Endodermal cell (in vitro differentiated cells): ENCODE data around the gene TCEAL4. TPM values are rescaled to one million over a fixed set of nuclear protein-coding genes. Genes with fewer than 3 reads are reported as not detected.
A peak's percentile ranks its signal among the peaks of the same experiment; 100 is the strongest.

Experiments used
- DNase-seq: peaks from one replicate; pipeline ENCODE4 v3.0.0-alpha.2; 2017
- H3K27ac ChIP-seq: 2 replicates; pipeline ENCODE4 v1.5.1; 2013; ENCODE audit warnings: mild to moderate bottlenecking, low read depth, low read length, moderate library complexity
- H3K27me3 ChIP-seq: 2 replicates; pipeline ENCODE4 v1.6.1; 2013; ENCODE audit warnings: mild to moderate bottlenecking, low read length, moderate library complexity; ENCODE audit not compliant: insufficient read depth, control insufficient read depth, poor library complexity, severe bottlenecking
- H3K36me3 ChIP-seq: 2 replicates; pipeline ENCODE4 v1.7.0; 2013; ENCODE audit warnings: mild to moderate bottlenecking, low read length, moderate library complexity; ENCODE audit not compliant: control insufficient read depth, insufficient read depth
- H3K4me1 ChIP-seq: one replicate; pipeline ENCODE4 v1.7.0; 2013; ENCODE audit warnings: low read length; ENCODE audit not compliant: control insufficient read depth, insufficient read depth
- H3K4me3 ChIP-seq: 2 replicates; pipeline ENCODE4 v1.5.1; 2013; ENCODE audit warnings: mild to moderate bottlenecking, low read length, moderate library complexity
- H3K9ac ChIP-seq: 2 replicates; pipeline ENCODE4 v1.6.1; 2013; ENCODE audit warnings: mild to moderate bottlenecking, low read length, moderate library complexity; ENCODE audit not compliant: poor library complexity, severe bottlenecking; ENCODE audit errors: extremely low read depth
- H3K9me3 ChIP-seq: 2 replicates; pipeline ENCODE4 v1.6.1; 2013; ENCODE audit warnings: mild to moderate bottlenecking, low read length, moderate library complexity; ENCODE audit not compliant: control insufficient read depth
- H3K27ac Mint-ChIP-seq: 2 replicates; pipeline ENCODE4 v1.8.0; 2020; ENCODE audit warnings: mixed read lengths
- H3K27me3 Mint-ChIP-seq: 2 replicates; pipeline ENCODE4 v1.8.0; 2021; ENCODE audit warnings: mild to moderate bottlenecking, mixed read lengths; ENCODE audit not compliant: insufficient read depth
- H3K36me3 Mint-ChIP-seq: 2 replicates; pipeline ENCODE4 v1.8.0; 2020; ENCODE audit warnings: low read depth, mixed read lengths
- H3K4me1 Mint-ChIP-seq: 2 replicates; pipeline ENCODE4 v1.8.0; 2020; ENCODE audit warnings: mixed read lengths
- H3K4me3 Mint-ChIP-seq: 2 replicates; pipeline ENCODE4 v1.8.0; 2020; ENCODE audit warnings: mild to moderate bottlenecking, moderate library complexity, mixed read lengths
- H3K9me3 Mint-ChIP-seq: 2 replicates; pipeline ENCODE4 v1.8.0; 2020; ENCODE audit warnings: mild to moderate bottlenecking, mixed read lengths
- CTCF ChIP-seq: fragments of 200-600 bp; sonication (generic); conservative IDR thresholded peaks from 2 replicates; pipeline ENCODE4 v1.5.0; 2021; ENCODE audit warnings: antibody characterized with exemption, mild to moderate bottlenecking
- WGBS, 2 experiments: methylation state at CpG; one replicate each; pipeline versions ENCODE4 v1.1.5 to v1.1.7; 2013; ENCODE audit warnings: missing lambda C conversion rate in 2 of 2, mixed read lengths in 1 of 2; ENCODE audit not compliant: insufficient coverage in 1 of 2, insufficient read length in 1 of 2; 5-methylcytosine and 5-hydroxymethylcytosine counted together
- total RNA-seq, 2 donors: library from RNA; stranded (reverse); fragmentation: NEBNext Ultra II Directional in 1 of 2; extraction: Animal tissue kit (Norgen Biotek cat#: 25700) in 1 of 2; gene quantifications; 2 replicates in 1 of 2; 3 replicates in 1 of 2; pipeline ENCODE4 v1.2.1, GENCODE V29; 2021

The TCEAL4 gene
- total RNA-seq, 2 donors from 2014 or later = 72.7 to 88.8 TPM

GRCh38 chrX:103614999-103615398 is 29.7 kb downstream of the TCEAL4 start:
- 100% methylated on average over 1 of the region's 1 CpG; no CpG with 5 or more reads in 1 of the 2 experiments for WGBS, 2 experiments

GRCh38 chrX:103615781-103616371 is 30.6 kb downstream of the TCEAL4 start:
- Mint-ChIP-seq H3K4me3 (no peak overlapping the region), H3K9me3 (peaks cover 19% of the 10 kb centered on the region), H3K4me1 (peaks cover 15% of the 10 kb centered on the region), H3K27me3 (no peaks in the 10 kb centered on the region), H3K27ac (no peak overlapping the region), H3K36me3 (peaks cover 11% of the 10 kb centered on the region)
- no peaks in the 10 kb centered on the region for H3K27me3 ChIP-seq
- TF ChIP-seq CTCF = no peak
- H3K27ac ChIP-seq = no peak overlapping the region
- no peak overlapping the region for H3K9ac ChIP-seq
- no peak overlapping the region for H3K4me3 ChIP-seq
- H3K9me3 ChIP-seq = no peaks in the 10 kb centered on the region
- no peaks in the 10 kb centered on the region for H3K4me1 ChIP-seq
- DNase-seq = no peak
- no peaks in the 10 kb centered on the region for H3K36me3 ChIP-seq

More at GRCh38 chrX:103614999-103615398, 29.7 kb downstream of the TCEAL4 start:
- Mint-ChIP-seq H3K4me3 (no peak overlapping the region), H3K27ac (no peak overlapping the region), H3K36me3 (peaks cover 5% of the 10 kb centered on the region), H3K4me1 (peaks cover 15% of the 10 kb centered on the region), H3K9me3 (peaks cover 13% of the 10 kb centered on the region), H3K27me3 (no peaks in the 10 kb centered on the region)
- Histone ChIP-seq H3K36me3 (no peaks in the 10 kb centered on the region), H3K4me3 (no peak overlapping the region), H3K9ac (no peak overlapping the region), H3K4me1 (no peaks in the 10 kb centered on the region), H3K27ac (no peak overlapping the region), H3K27me3 (no peaks in the 10 kb centered on the region), H3K9me3 (no peaks in the 10 kb centered on the region)
- TF ChIP-seq CTCF = no peak
- no peak for DNase-seq

GRCh38 chrX:103616676-103617186 is 31.4 kb downstream of the TCEAL4 start:
- Histone ChIP-seq H3K9me3 (no peaks in the 10 kb centered on the region), H3K36me3 (no peaks in the 10 kb centered on the region), H3K4me3 (no peak overlapping the region), H3K9ac (no peak overlapping the region), H3K27ac (no peak overlapping the region), H3K27me3 (no peaks in the 10 kb centered on the region), H3K4me1 (no peaks in the 10 kb centered on the region)
- Mint-ChIP-seq H3K27me3 (no peaks in the 10 kb centered on the region), H3K4me3 (no peak overlapping the region), H3K27ac (no peak overlapping the region), H3K36me3 (peaks cover 15% of the 10 kb centered on the region), H3K9me3 (peaks cover 19% of the 10 kb centered on the region), H3K4me1 (peaks cover 15% of the 10 kb centered on the region)
- TF ChIP-seq CTCF = no peak
- WGBS, 2 experiments = 9% methylated on average over 1 of the region's 1 CpG; no CpG with 5 or more reads in 1 of the 2 experiments
- DNase-seq = peak; percentile 48
